Measurements from ENCODE around the gene TSEN2. TPM values are rescaled to one million over a fixed set of nuclear protein-coding genes. Genes with fewer than 3 reads are reported as not detected.

The TSEN2 gene
- total RNA-seq, 1 experiment from 2014 or later = 22.0 TPM

- Histone ChIP-seq H3K27me3 (ENCODE audit: insufficient read depth, low read length) (no peaks in the 10 kb centered on the region), H3K79me2 (ENCODE audit: insufficient read depth, low read length) (peaks cover 3% of the 10 kb centered on the region; the same call in 1 of the 2 replicates), H3T11ph (ENCODE audit: low read length) (no peak overlapping the region), H2AFZ (ENCODE audit: low read length) (no peak overlapping the region), H3K9me3 (ENCODE audit: control insufficient read depth, low read depth, low read length) (no peaks in the 10 kb centered on the region), H4K91ac (ENCODE audit: insufficient read length, low read depth, low read length) (no peak overlapping the region), H3K4ac (ENCODE audit: low read depth, low read length) (no peak overlapping the region), H3K56ac (ENCODE audit: insufficient read length, low read depth, low read length) (no peak overlapping the region), H3K23ac (ENCODE audit: insufficient read length, low read depth, low read length) (no peak overlapping the region), H3K14ac (ENCODE audit: insufficient read depth, low read length) (no peak overlapping the region), H3K18ac (ENCODE audit: insufficient read length, low read depth, low read length) (no peak overlapping the region), H2BK12ac (ENCODE audit: insufficient read length, low read depth, low read length) (no peak overlapping the region), H4K8ac (replicated peaks; ENCODE audit: insufficient read length, low read depth, low read length) (no peak overlapping the region), H2BK120ac (ENCODE audit: low read depth, low read length, poor library complexity, severe bottlenecking) (no peak overlapping the region), H4K5ac (ENCODE audit: insufficient read length, low read depth, low read length) (no peak overlapping the region), H2BK20ac (ENCODE audit: low read depth, low read length, poor library complexity, severe bottlenecking) (no peak overlapping the region), H2AK5ac (ENCODE audit: insufficient read length, low read length) (no peak overlapping the region), H3K23me2 (ENCODE audit: insufficient read length, low read depth, low read length, poor library complexity, severe bottlenecking) (no peaks in the 10 kb centered on the region), H3K79me1 (ENCODE audit: insufficient read depth, low read depth, low read length, poor library complexity, severe bottlenecking) (peaks cover 3% of the 10 kb centered on the region), H2BK15ac (ENCODE audit: low read depth, low read length) (no peak overlapping the region), H2BK5ac (ENCODE audit: insufficient read length, low read length) (no peak overlapping the region), H3K9ac (ENCODE audit: extremely low read depth, insufficient read length, low read length) (no peak overlapping the region), H3K27ac (ENCODE audit: insufficient read length, low read depth, low read length) (no peak overlapping the region), H4K20me1 (ENCODE audit: control insufficient read depth, insufficient read depth, insufficient read length) (peaks cover 2% of the 10 kb centered on the region), H3K4me1 (ENCODE audit: insufficient read depth, low read length) (no peaks in the 10 kb centered on the region), H3K4me2 (ENCODE audit: insufficient read depth, insufficient read length, low read length) (no peak overlapping the region)
- Mint-ChIP-seq H3K27ac (0 out of 7 replicates have a peak overlapping the region, but pooled peaks of 1 of the 3 experiments have one; percentile 38), H3K27me3 (ENCODE audit: low read depth) (no peaks in the 10 kb centered on the region), H3K9me3 (no peaks in the 10 kb centered on the region), H3K36me3 (ENCODE audit: insufficient read depth in 1 of 3, low read depth in 3 of 3) (peaks cover 53 to 75% (median 73%) of the 10 kb centered on the region in 3 experiments; a peak in 6 of 7 replicates), H3K4me1 (no peaks in the 10 kb centered on the region), H3K4me3 (no peak overlapping the region)
- peak; percentile 35 for DNase-seq
- WGBS (ENCODE audit: extremely low coverage, insufficient read length, low lambda C conversion rate) = no CpG with 5 or more reads among the region's 11 CpGs
- no peak for TF ChIP-seq CTCF (conservative IDR thresholded peaks at IDR 0.05)
Measured at GRCh38 chr3:12571986-12572385, 87.7 kb downstream of the TSEN2 start.

Measured in H9 (cell line).